Fibroblast of the aortic adventitia (primary cell): ENCODE measurements around the gene CHCHD6. TPM values are rescaled to one million over a fixed set of nuclear protein-coding genes. Genes with fewer than 3 reads are reported as not detected.
A peak's percentile ranks its signal among the peaks of the same experiment; 100 is the strongest.

ENCODE experiments used
- DNase-seq: peaks from one replicate; pipeline ENCODE4 v3.0.0-alpha.2; 2010; ENCODE audit warnings: low read depth
- H3K4me3 ChIP-seq: 2 replicates; pipeline ENCODE4 v1.5.1; 2011; ENCODE audit warnings: low read depth, mild to moderate bottlenecking, control low read depth, low read length, moderate library complexity
- CTCF ChIP-seq: IDR thresholded peaks from 2 replicates; pipeline ENCODE4 v1.5.1; 2011; ENCODE audit warnings: mild to moderate bottlenecking, low read length, control low read depth, inconsistent platforms; ENCODE audit not compliant: insufficient read depth
- total RNA-seq: library from RNA; depleted of rRNA; stranded (reverse); fragments of >200 nt; gene quantifications from 2 replicates; pipeline ENCODE4 v1.2.3, GENCODE V29; 2012; ENCODE audit warnings: low replicate concordance

Gene CHCHD6
- total RNA-seq, 1 donor, result 10.8 TPM

GRCh38 chr3:126685493-126685892 lies 18.5 kb upstream of the CHCHD6 start:
- DNase-seq, result peak; percentile 56
- no peak overlapping the region for H3K4me3 ChIP-seq
- TF ChIP-seq CTCF, result no peak

GRCh38 chr3:126691765-126692164 lies 12.3 kb upstream of the CHCHD6 start:
- no peak for DNase-seq
- TF ChIP-seq CTCF, result no peak
- no peak overlapping the region for H3K4me3 ChIP-seq

GRCh38 chr3:126692858-126693257 lies 11.2 kb upstream of the CHCHD6 start:
- no peak for DNase-seq
- no peak for TF ChIP-seq CTCF
- H3K4me3 ChIP-seq, result no peak overlapping the region

GRCh38 chr3:126693921-126694320 lies 10.1 kb upstream of the CHCHD6 start:
- no peak for DNase-seq
- no peak for TF ChIP-seq CTCF
- H3K4me3 ChIP-seq, result no peak overlapping the region

GRCh38 chr3:126696701-126697267 lies 7.3 kb upstream of the CHCHD6 start:
- no peak for TF ChIP-seq CTCF

GRCh38 chr3:126699011-126699410 lies 5.0 kb upstream of the CHCHD6 start:
- no peak overlapping the region for H3K4me3 ChIP-seq
- no peak for DNase-seq
- no peak for TF ChIP-seq CTCF

More at GRCh38 chr3:126696701-126697267, 7.3 kb upstream of the CHCHD6 start:
- no peak overlapping the region for H3K4me3 ChIP-seq
- no peak for DNase-seq
